WTC11 (cell line): ENCODE measurements around the gene ARHGEF37. TPM values are rescaled to one million over a fixed set of nuclear protein-coding genes. Genes with fewer than 3 reads are reported as not detected.

Experiments used
- ATAC-seq: fragments of 200-7000 bp; cut with Tn5 transposase; 2 replicates; pipeline ENCODE4 v1.10.0; 2021; ENCODE audit warnings: mild to moderate bottlenecking, moderate library complexity
- CTCF ChIA-PET: fragments of 300-600 bp; sonication (Branson Sonifier 250); formaldehyde crosslinking; loops from one replicate; lab custom pipeline; 2021; ENCODE audit warnings: antibody characterized with exemption; lab: Charles Lee
- POLR2A ChIA-PET: fragments of 350-600 bp; sonication (Branson Sonifier 250); formaldehyde crosslinking; loops from one replicate; lab custom pipeline; 2021; ENCODE audit warnings: antibody characterized with exemption; lab: Charles Lee
- DNase-seq: peaks from one replicate; pipeline ENCODE4 v3.0.0; 2021; ENCODE audit warnings: low spot score
- H3K27ac Mint-ChIP-seq: 2 replicates; pipeline ENCODE4 v1.8.0; 2021; ENCODE audit warnings: mixed read lengths
- H3K27me3 Mint-ChIP-seq: 2 replicates; pipeline ENCODE4 v1.8.0; 2021; ENCODE audit warnings: low read depth, mild to moderate bottlenecking, moderate library complexity, mixed read lengths
- H3K36me3 Mint-ChIP-seq: 2 replicates; pipeline ENCODE4 v1.8.0; 2021; ENCODE audit warnings: mixed read lengths
- H3K4me1 Mint-ChIP-seq: 2 replicates; pipeline ENCODE4 v1.8.0; 2022; ENCODE audit warnings: mixed read lengths
- H3K4me3 Mint-ChIP-seq: 2 replicates; pipeline ENCODE4 v1.8.0; 2021; ENCODE audit warnings: mild to moderate bottlenecking, moderate library complexity, mixed read lengths
- H3K9me3 Mint-ChIP-seq: 2 replicates; pipeline ENCODE4 v1.8.0; 2021; ENCODE audit warnings: mixed read lengths
- ARID4B ChIP-seq: sonication (generic); formaldehyde crosslinking; IDR thresholded peaks from 2 replicates; pipeline ENCODE4 v1.8.0; 2023; ENCODE audit warnings: missing genetic modification reagents, mild to moderate bottlenecking, borderline replicate concordance
- ATF2 ChIP-seq: sonication (generic); formaldehyde crosslinking; IDR thresholded peaks from 2 replicates; pipeline ENCODE4 v1.8.1; 2022; ENCODE audit warnings: low read depth, missing genetic modification reagents, borderline replicate concordance
- CREB1 ChIP-seq: sonication (generic); formaldehyde crosslinking; IDR thresholded peaks from 2 replicates; pipeline ENCODE4 v1.8.0; 2023; ENCODE audit warnings: mild to moderate bottlenecking, missing genetic modification reagents
- E2F4 ChIP-seq: sonication (generic); formaldehyde crosslinking; IDR thresholded peaks from 2 replicates; pipeline ENCODE4 v1.8.1; 2022; ENCODE audit warnings: low read depth, mild to moderate bottlenecking, moderate library complexity, missing genetic modification reagents, borderline replicate concordance
- GRHL2 ChIP-seq: fragments of 250-450 bp; sonication (Bioruptor Pico); IDR thresholded peaks from 2 replicates; pipeline ENCODE4 v1.8.0; 2022; ENCODE audit warnings: mild to moderate bottlenecking, moderate library complexity; ENCODE audit not compliant: insufficient replicate concordance, severe bottlenecking
- JUN ChIP-seq: sonication (generic); formaldehyde crosslinking; IDR thresholded peaks from 2 replicates; pipeline ENCODE4 v1.8.0; 2023; ENCODE audit warnings: mild to moderate bottlenecking, missing genetic modification reagents
- MXD4 ChIP-seq: fragments of 250-450 bp; sonication (Bioruptor Pico); IDR thresholded peaks from 2 replicates; pipeline ENCODE4 v1.8.0; 2021; ENCODE audit warnings: mild to moderate bottlenecking, moderate library complexity, borderline replicate concordance
- MYBL2 ChIP-seq: sonication (generic); formaldehyde crosslinking; IDR thresholded peaks from 2 replicates; pipeline ENCODE4 v1.8.1; 2023; ENCODE audit warnings: mild to moderate bottlenecking, moderate library complexity, missing genetic modification reagents
- NR2C2 ChIP-seq: sonication (generic); formaldehyde crosslinking; IDR thresholded peaks from 2 replicates; pipeline ENCODE4 v1.8.0; 2022; ENCODE audit warnings: mild to moderate bottlenecking, missing genetic modification reagents
- PRDM15 ChIP-seq: sonication (generic); formaldehyde crosslinking; IDR thresholded peaks from 2 replicates; pipeline ENCODE4 v1.8.0; 2022; ENCODE audit warnings: missing genetic modification reagents
- PRRX2 ChIP-seq: fragments of 250-450 bp; sonication (Bioruptor Pico); IDR thresholded peaks from 2 replicates; pipeline ENCODE4 v1.8.0; 2021; ENCODE audit warnings: mild to moderate bottlenecking
- RELA ChIP-seq: sonication (generic); formaldehyde crosslinking; IDR thresholded peaks from 2 replicates; pipeline ENCODE4 v1.8.1; 2022; ENCODE audit warnings: missing genetic modification reagents, mild to moderate bottlenecking, borderline replicate concordance
- SMAD4 ChIP-seq: sonication (generic); formaldehyde crosslinking; IDR thresholded peaks from 2 replicates; pipeline ENCODE4 v1.8.0; 2022; ENCODE audit warnings: mild to moderate bottlenecking, missing genetic modification reagents
- TCF7 ChIP-seq: sonication (generic); formaldehyde crosslinking; IDR thresholded peaks from 2 replicates; pipeline ENCODE4 v1.8.0; 2022; ENCODE audit warnings: mild to moderate bottlenecking, low read depth, missing genetic modification reagents, moderate library complexity
- TEAD4 ChIP-seq: sonication (generic); formaldehyde crosslinking; IDR thresholded peaks from 2 replicates; pipeline ENCODE4 v1.8.0; 2022; ENCODE audit warnings: mild to moderate bottlenecking, missing genetic modification reagents
- ZMAT4 ChIP-seq: fragments of 250-450 bp; sonication (Bioruptor Pico); IDR thresholded peaks from 2 replicates; pipeline ENCODE4 v1.9.0; 2021; ENCODE audit warnings: mild to moderate bottlenecking
- ZNF263 ChIP-seq: sonication (generic); formaldehyde crosslinking; IDR thresholded peaks from 2 replicates; pipeline ENCODE4 v1.8.1; 2022; ENCODE audit warnings: low read depth, mild to moderate bottlenecking, moderate library complexity, missing genetic modification reagents
- ZNF396 ChIP-seq: fragments of 250-450 bp; sonication (Bioruptor Pico); IDR thresholded peaks from 2 replicates; pipeline ENCODE4 v1.8.0; 2021; ENCODE audit warnings: mild to moderate bottlenecking, moderate library complexity, borderline replicate concordance
- total RNA-seq: library from RNA; stranded (reverse); gene quantifications from 3 replicates; pipeline ENCODE4 v1.2.3, GENCODE V29; 2021

Gene ARHGEF37
- total RNA-seq, 1 experiment from 2014 or later, result 1.1 TPM

GRCh38 chr5:149580808-149581191, 498 bp upstream of the ARHGEF37 start:
- DNase-seq, result no peak
- H3K36me3 Mint-ChIP-seq, result no peaks in the 10 kb centered on the region
- CTCF ChIA-PET, result interaction anchor here (0.7 to 2.4 kb wide), 6 partner anchors 16 to 146 kb away, joined by 4 to 17 read pairs (median 6); no protein-coding TSS in a partner anchor
- peak; percentile 18 for ATAC-seq
- H3K27ac Mint-ChIP-seq, result no peak overlapping the region
- no peaks in the 10 kb centered on the region for H3K9me3 Mint-ChIP-seq
- no peak for TF ChIP-seq ARID4B (CRISPR knock-in tag)
- no peak for TF ChIP-seq ATF2
- no peak for TF ChIP-seq TEAD4
- TF ChIP-seq PRRX2 (CRISPR knock-in tag), result no peak
- no peak for TF ChIP-seq SMAD4 (CRISPR knock-in tag)
- TF ChIP-seq NR2C2, result no peak
- no peak for TF ChIP-seq ZNF263
- no peak for TF ChIP-seq CREB1 (CRISPR knock-in tag)
- TF ChIP-seq TCF7 (CRISPR knock-in tag), result no peak
- TF ChIP-seq JUN (CRISPR knock-in tag), result no peak
- no peak for TF ChIP-seq PRDM15 (CRISPR knock-in tag)
- TF ChIP-seq ZNF396 (CRISPR knock-in tag), result no peak
- TF ChIP-seq ZMAT4 (CRISPR knock-in tag), result no peak
- no peak for TF ChIP-seq RELA
- no peak for TF ChIP-seq GRHL2 (CRISPR knock-in tag)
- TF ChIP-seq E2F4 (CRISPR knock-in tag), result no peak
- TF ChIP-seq MYBL2 (CRISPR knock-in tag), result no peak
- no peak for TF ChIP-seq MXD4 (CRISPR knock-in tag)
- TF ChIP-seq, all 79 proteins: peak for 0
- peaks cover 35% of the 10 kb centered on the region for H3K27me3 Mint-ChIP-seq
- H3K4me1 Mint-ChIP-seq, result peaks cover 18% of the 10 kb centered on the region
- H3K4me3 Mint-ChIP-seq, result peak overlapping the region; percentile 72
- POLR2A ChIA-PET, result no interaction called here
